ENCODE measurements around the gene NSDHL.

NSDHL gene

GRCh38 chrX:152881289-152881688, 50.4 kb downstream of the NSDHL start:
- Histone ChIP-seq H2BK5ac (ENCODE audit: low read length) (no peak overlapping the region), H3K18ac (ENCODE audit: low read length) (no peak overlapping the region), H3K23ac (ENCODE audit: low read depth, low read length, poor library complexity) (no peak overlapping the region), H2AFZ (ENCODE audit: low read length) (no peak overlapping the region), H3K14ac (ENCODE audit: low read length) (no peak overlapping the region), H3K9me3 (replicated peaks in 1 of 2; ENCODE audit: control insufficient read depth in 2 of 2, insufficient read depth in 1 of 2, low read depth in 1 of 2, low read length in 2 of 2) (no peaks in the 10 kb centered on the region), H3K27me3 (ENCODE audit: control insufficient read depth in 3 of 3, insufficient read depth in 3 of 3, low read depth in 1 of 3, low read length in 3 of 3) (peaks cover 0 to 58% (median 0%) of the 10 kb centered on the region in 3 experiments), H2BK120ac (ENCODE audit: low read depth, low read length) (no peak overlapping the region), H4K8ac (ENCODE audit: low read depth, low read length) (no peak overlapping the region), H3K4me3 (ENCODE audit: low read length in 2 of 2) (no peak overlapping the region), H4K91ac (ENCODE audit: low read depth, low read length, poor library complexity) (no peak overlapping the region), H3K4me2 (ENCODE audit: insufficient read depth, low read length, poor library complexity, severe bottlenecking) (no peak overlapping the region), H3K4ac (ENCODE audit: low read length) (no peak overlapping the region), H2BK12ac (ENCODE audit: low read length) (no peak overlapping the region), H3K9ac (ENCODE audit: low read depth, low read length, poor library complexity) (no peak overlapping the region), H3K27ac (replicated peaks; ENCODE audit: low read length) (no peak overlapping the region), H3K36me3 (replicated peaks in 1 of 2; ENCODE audit: control insufficient read depth in 2 of 2, insufficient read depth in 2 of 2, low read length in 2 of 2) (no peaks in the 10 kb centered on the region), H2AK5ac (ENCODE audit: low read depth, low read length) (no peak overlapping the region), H3K4me1 (ENCODE audit: control insufficient read depth in 2 of 2, insufficient read depth in 1 of 2, low read depth in 1 of 2, low read length in 2 of 2) (no peaks in the 10 kb centered on the region), H3K79me1 (ENCODE audit: low read depth, low read length) (no peaks in the 10 kb centered on the region), H2BK15ac (ENCODE audit: low read length) (no peak overlapping the region)
- no CpG with 5 or more reads among the region's 2 CpGs for WGBS, 2 donors (ENCODE audit: extremely low coverage in 2 of 2, insufficient read length in 2 of 2, insufficient replicate concordance in 1 of 2)
- DNase-seq (ENCODE audit: low spot score): no peak

DNA sequence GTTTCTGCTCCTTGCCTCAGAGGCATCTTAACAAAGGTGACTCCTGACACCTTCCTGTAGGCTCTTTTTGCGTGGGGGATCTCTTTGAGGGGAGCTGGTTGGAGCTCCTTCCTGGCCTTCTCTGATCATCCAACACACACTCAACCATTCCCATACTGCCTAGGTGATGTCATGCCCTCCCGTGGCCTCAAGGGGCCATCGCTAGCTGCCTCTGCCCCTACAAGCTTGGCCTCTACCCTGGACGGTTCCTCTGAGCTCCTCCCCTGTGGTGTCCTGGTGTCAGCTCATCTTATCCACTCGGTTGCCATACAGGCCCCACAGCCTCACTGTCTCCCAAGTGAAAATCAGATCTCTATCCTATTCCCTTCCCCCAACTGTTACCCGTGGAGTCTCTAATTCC, 53.3 kb downstream of the NSDHL start:
- Histone ChIP-seq H3K9me3 (replicated peaks in 1 of 2; ENCODE audit: control insufficient read depth in 2 of 2, insufficient read depth in 1 of 2, low read depth in 1 of 2, low read length in 2 of 2) (no peaks in the 10 kb centered on the region), H3K4me2 (ENCODE audit: insufficient read depth, low read length, poor library complexity, severe bottlenecking) (no peak overlapping the region), H2BK15ac (ENCODE audit: low read length) (no peak overlapping the region), H2BK5ac (ENCODE audit: low read length) (no peak overlapping the region), H3K79me1 (ENCODE audit: low read depth, low read length) (no peaks in the 10 kb centered on the region), H4K8ac (ENCODE audit: low read depth, low read length) (no peak overlapping the region), H4K91ac (ENCODE audit: low read depth, low read length, poor library complexity) (no peak overlapping the region), H3K27ac (replicated peaks; ENCODE audit: low read length) (no peak overlapping the region), H3K14ac (ENCODE audit: low read length) (no peak overlapping the region), H3K27me3 (ENCODE audit: control insufficient read depth in 3 of 3, insufficient read depth in 3 of 3, low read depth in 1 of 3, low read length in 3 of 3) (peaks cover 0 to 58% (median 0%) of the 10 kb centered on the region in 3 experiments), H3K4ac (ENCODE audit: low read length) (no peak overlapping the region), H2BK12ac (ENCODE audit: low read length) (no peak overlapping the region), H3K23ac (ENCODE audit: low read depth, low read length, poor library complexity) (no peak overlapping the region), H3K18ac (ENCODE audit: low read length) (no peak overlapping the region), H2BK120ac (ENCODE audit: low read depth, low read length) (no peak overlapping the region), H2AK5ac (ENCODE audit: low read depth, low read length) (no peak overlapping the region), H2AFZ (ENCODE audit: low read length) (no peak overlapping the region), H3K9ac (ENCODE audit: low read depth, low read length, poor library complexity) (no peak overlapping the region), H3K36me3 (replicated peaks in 1 of 2; ENCODE audit: control insufficient read depth in 2 of 2, insufficient read depth in 2 of 2, low read length in 2 of 2) (no peaks in the 10 kb centered on the region), H3K4me3 (ENCODE audit: low read length in 2 of 2) (no peak overlapping the region), H3K4me1 (ENCODE audit: control insufficient read depth in 2 of 2, insufficient read depth in 1 of 2, low read depth in 1 of 2, low read length in 2 of 2) (no peaks in the 10 kb centered on the region)
- WGBS, 2 donors (ENCODE audit: extremely low coverage in 2 of 2, insufficient read length in 2 of 2, insufficient replicate concordance in 1 of 2): no CpG with 5 or more reads among the region's 6 CpGs
- no peak for DNase-seq (ENCODE audit: low spot score)

DNA sequence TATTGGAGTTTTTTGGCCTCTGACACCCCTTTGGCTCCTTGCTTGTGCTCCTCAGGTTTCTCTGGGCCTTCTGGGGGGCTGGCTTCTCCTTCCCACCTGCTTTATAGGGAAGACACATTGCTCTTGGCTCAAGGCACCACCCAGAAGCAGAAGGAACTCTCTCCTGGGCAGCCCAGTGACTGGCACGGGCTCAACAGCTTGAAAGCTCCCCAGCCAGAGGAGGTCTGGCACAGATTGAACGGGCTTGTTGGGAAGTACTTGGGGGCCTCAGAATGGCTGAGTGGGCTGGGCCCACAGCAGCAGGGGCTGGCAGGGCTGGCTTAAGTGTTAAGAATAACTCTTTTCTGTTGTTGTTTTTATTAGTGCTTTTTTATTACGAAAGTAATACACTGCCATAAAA, 55.9 kb downstream of the NSDHL start:
- H3K27me3 ChIP-seq (ENCODE audit: control insufficient read depth in 3 of 3, insufficient read depth in 3 of 3, low read depth in 1 of 3, low read length in 3 of 3): peaks cover 0 to 69% (median 0%) of the 10 kb centered on the region in 3 experiments
- H3K4me2 ChIP-seq (ENCODE audit: insufficient read depth, low read length, poor library complexity, severe bottlenecking): no peak overlapping the region
- no peak for DNase-seq (ENCODE audit: low spot score)
- no peak overlapping the region for H3K4ac ChIP-seq (ENCODE audit: low read length)
- no peak overlapping the region for H3K27ac ChIP-seq (replicated peaks; ENCODE audit: low read length)
- no peak overlapping the region for H3K18ac ChIP-seq (ENCODE audit: low read length)
- H2BK5ac ChIP-seq (ENCODE audit: low read length): no peak overlapping the region
- no peaks in the 10 kb centered on the region for H3K4me1 ChIP-seq (ENCODE audit: control insufficient read depth in 2 of 2, insufficient read depth in 1 of 2, low read depth in 1 of 2, low read length in 2 of 2)
- H3K36me3 ChIP-seq (replicated peaks in 1 of 2; ENCODE audit: control insufficient read depth in 2 of 2, insufficient read depth in 2 of 2, low read length in 2 of 2): no peaks in the 10 kb centered on the region
- WGBS, 2 donors (ENCODE audit: extremely low coverage in 2 of 2, insufficient read length in 2 of 2, insufficient replicate concordance in 1 of 2): no CpG with 5 or more reads among the region's 3 CpGs
- no peak overlapping the region for H2BK12ac ChIP-seq (ENCODE audit: low read length)
- H3K14ac ChIP-seq (ENCODE audit: low read length): no peak overlapping the region
- H3K9me3 ChIP-seq (replicated peaks in 1 of 2; ENCODE audit: control insufficient read depth in 2 of 2, insufficient read depth in 1 of 2, low read depth in 1 of 2, low read length in 2 of 2): no peaks in the 10 kb centered on the region
- H4K91ac ChIP-seq (ENCODE audit: low read depth, low read length, poor library complexity): no peak overlapping the region
- H4K8ac ChIP-seq (ENCODE audit: low read depth, low read length): no peak overlapping the region
- H3K23ac ChIP-seq (ENCODE audit: low read depth, low read length, poor library complexity): no peak overlapping the region
- H3K79me1 ChIP-seq (ENCODE audit: low read depth, low read length): no peaks in the 10 kb centered on the region
- no peak overlapping the region for H2BK15ac ChIP-seq (ENCODE audit: low read length)
- H2BK120ac ChIP-seq (ENCODE audit: low read depth, low read length): no peak overlapping the region
- H2AK5ac ChIP-seq (ENCODE audit: low read depth, low read length): no peak overlapping the region
- H2AFZ ChIP-seq (ENCODE audit: low read length): no peak overlapping the region
- no peak overlapping the region for H3K9ac ChIP-seq (ENCODE audit: low read depth, low read length, poor library complexity)
- H3K4me3 ChIP-seq (ENCODE audit: low read length in 2 of 2): no peak overlapping the region

GRCh38 chrX:152892499-152892898, 61.6 kb downstream of the NSDHL start:
- H3K14ac ChIP-seq (ENCODE audit: low read length): no peak overlapping the region
- no peak for DNase-seq (ENCODE audit: low spot score)
- no CpG with 5 or more reads among the region's 4 CpGs for WGBS, 2 donors (ENCODE audit: extremely low coverage in 2 of 2, insufficient read length in 2 of 2, insufficient replicate concordance in 1 of 2)
- H3K9ac ChIP-seq (ENCODE audit: low read depth, low read length, poor library complexity): no peak overlapping the region
- H3K27ac ChIP-seq (replicated peaks; ENCODE audit: low read length): no peak overlapping the region
- H2BK12ac ChIP-seq (ENCODE audit: low read length): no peak overlapping the region
- no peak overlapping the region for H4K8ac ChIP-seq (ENCODE audit: low read depth, low read length)
- H2BK5ac ChIP-seq (ENCODE audit: low read length): no peak overlapping the region
- no peaks in the 10 kb centered on the region for H3K9me3 ChIP-seq (replicated peaks in 1 of 2; ENCODE audit: control insufficient read depth in 2 of 2, insufficient read depth in 1 of 2, low read depth in 1 of 2, low read length in 2 of 2)
- no peak overlapping the region for H2BK120ac ChIP-seq (ENCODE audit: low read depth, low read length)
- H2AK5ac ChIP-seq (ENCODE audit: low read depth, low read length): no peak overlapping the region
- H3K23ac ChIP-seq (ENCODE audit: low read depth, low read length, poor library complexity): no peak overlapping the region
- peaks cover 0 to 16% of the 10 kb centered on the region in 2 donors for H3K4me1 ChIP-seq (ENCODE audit: control insufficient read depth in 2 of 2, insufficient read depth in 1 of 2, low read depth in 1 of 2, low read length in 2 of 2)
- no peak overlapping the region for H3K18ac ChIP-seq (ENCODE audit: low read length)
- H3K36me3 ChIP-seq (replicated peaks in 1 of 2; ENCODE audit: control insufficient read depth in 2 of 2, insufficient read depth in 2 of 2, low read length in 2 of 2): no peaks in the 10 kb centered on the region
- no peak overlapping the region for H2BK15ac ChIP-seq (ENCODE audit: low read length)
- H3K27me3 ChIP-seq (ENCODE audit: control insufficient read depth in 3 of 3, insufficient read depth in 3 of 3, low read depth in 1 of 3, low read length in 3 of 3): peaks cover 0 to 63% (median 0%) of the 10 kb centered on the region in 3 experiments
- H4K91ac ChIP-seq (ENCODE audit: low read depth, low read length, poor library complexity): no peak overlapping the region
- no peaks in the 10 kb centered on the region for H3K79me1 ChIP-seq (ENCODE audit: low read depth, low read length)
- no peak overlapping the region for H3K4me3 ChIP-seq (ENCODE audit: low read length in 2 of 2)
- no peak overlapping the region for H3K4me2 ChIP-seq (ENCODE audit: insufficient read depth, low read length, poor library complexity, severe bottlenecking)
- H2AFZ ChIP-seq (ENCODE audit: low read length): no peak overlapping the region
- no peak overlapping the region for H3K4ac ChIP-seq (ENCODE audit: low read length)
